Measurements from ENCODE around the gene FEZ2. TPM values are rescaled to one million over a fixed set of nuclear protein-coding genes. Genes with fewer than 3 reads are reported as not detected.

The FEZ2 gene
- total RNA-seq, 1 donor from 2014 or later: 50.5 TPM

DNA sequence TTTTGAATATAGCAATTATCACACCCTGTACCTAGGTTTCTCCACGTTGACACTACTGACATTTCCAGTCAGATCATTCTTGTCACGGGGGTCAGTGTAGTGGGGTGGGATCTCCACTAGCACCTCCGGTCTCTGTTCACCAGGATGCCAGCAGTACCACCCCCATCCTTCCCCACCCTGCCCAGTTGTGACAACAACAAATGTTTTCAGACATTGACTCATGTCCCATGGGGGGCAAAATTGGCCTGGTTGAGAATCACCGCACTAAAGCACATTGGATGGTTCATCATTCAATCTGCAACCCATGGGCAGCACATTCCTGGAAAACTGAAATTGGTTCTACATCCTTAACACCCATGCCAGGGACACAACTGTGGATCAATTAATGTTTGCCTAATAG, 32.3 kb downstream of the FEZ2 start:
- Mint-ChIP-seq H3K36me3 (ENCODE audit: unreplicated experiment) (peaks cover 9% of the 10 kb centered on the region), H3K27ac (ENCODE audit: unreplicated experiment) (peak overlapping the region; percentile 3), H3K4me1 (ENCODE audit: unreplicated experiment) (peaks cover 69% of the 10 kb centered on the region), H3K4me3 (ENCODE audit: unreplicated experiment) (no peak overlapping the region), H3K9me3 (ENCODE audit: unreplicated experiment) (no peaks in the 10 kb centered on the region), H3K27me3 (ENCODE audit: unreplicated experiment) (no peaks in the 10 kb centered on the region)
- DNase-seq (ENCODE audit: extremely low spot score, unreplicated experiment): no peak
- TF ChIP-seq, protein P1, sequence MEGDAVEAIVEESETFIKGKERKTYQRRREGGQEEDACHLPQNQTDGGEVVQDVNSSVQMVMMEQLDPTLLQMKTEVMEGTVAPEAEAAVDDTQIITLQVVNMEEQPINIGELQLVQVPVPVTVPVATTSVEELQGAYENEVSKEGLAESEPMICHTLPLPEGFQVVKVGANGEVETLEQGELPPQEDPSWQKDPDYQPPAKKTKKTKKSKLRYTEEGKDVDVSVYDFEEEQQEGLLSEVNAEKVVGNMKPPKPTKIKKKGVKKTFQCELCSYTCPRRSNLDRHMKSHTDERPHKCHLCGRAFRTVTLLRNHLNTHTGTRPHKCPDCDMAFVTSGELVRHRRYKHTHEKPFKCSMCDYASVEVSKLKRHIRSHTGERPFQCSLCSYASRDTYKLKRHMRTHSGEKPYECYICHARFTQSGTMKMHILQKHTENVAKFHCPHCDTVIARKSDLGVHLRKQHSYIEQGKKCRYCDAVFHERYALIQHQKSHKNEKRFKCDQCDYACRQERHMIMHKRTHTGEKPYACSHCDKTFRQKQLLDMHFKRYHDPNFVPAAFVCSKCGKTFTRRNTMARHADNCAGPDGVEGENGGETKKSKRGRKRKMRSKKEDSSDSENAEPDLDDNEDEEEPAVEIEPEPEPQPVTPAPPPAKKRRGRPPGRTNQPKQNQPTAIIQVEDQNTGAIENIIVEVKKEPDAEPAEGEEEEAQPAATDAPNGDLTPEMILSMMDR (IDR thresholded peaks at IDR 0.05): no peak

- no peaks in the 10 kb centered on the region for H3K9me3 Mint-ChIP-seq (ENCODE audit: unreplicated experiment)
- peaks cover 11% of the 10 kb centered on the region for H3K36me3 Mint-ChIP-seq (ENCODE audit: unreplicated experiment)
- H3K27ac Mint-ChIP-seq (ENCODE audit: unreplicated experiment): no peak overlapping the region
- no peak overlapping the region for H3K4me3 Mint-ChIP-seq (ENCODE audit: unreplicated experiment)
- no peak for DNase-seq (ENCODE audit: extremely low spot score, unreplicated experiment)
- no peaks in the 10 kb centered on the region for H3K27me3 Mint-ChIP-seq (ENCODE audit: unreplicated experiment)
- TF ChIP-seq, protein P1 (IDR thresholded peaks at IDR 0.05): no peak
- peaks cover 63% of the 10 kb centered on the region for H3K4me1 Mint-ChIP-seq (ENCODE audit: unreplicated experiment)
Measured at GRCh38 chr2:36564377-36564930, 33.5 kb downstream of the FEZ2 start.

- Mint-ChIP-seq H3K36me3 (ENCODE audit: unreplicated experiment) (peaks cover 14% of the 10 kb centered on the region), H3K27me3 (ENCODE audit: unreplicated experiment) (no peaks in the 10 kb centered on the region), H3K27ac (ENCODE audit: unreplicated experiment) (peak overlapping the region; percentile 64), H3K9me3 (ENCODE audit: unreplicated experiment) (no peaks in the 10 kb centered on the region), H3K4me1 (ENCODE audit: unreplicated experiment) (peaks cover 54% of the 10 kb centered on the region), H3K4me3 (ENCODE audit: unreplicated experiment) (no peak overlapping the region)
- DNase-seq (ENCODE audit: extremely low spot score, unreplicated experiment): no peak
- TF ChIP-seq, protein P1 (IDR thresholded peaks at IDR 0.05): no peak
Measured at GRCh38 chr2:36562973-36563532, 34.9 kb downstream of the FEZ2 start.

GRCh38 chr2:36562240-36562639, 35.7 kb downstream of the FEZ2 start:
- Mint-ChIP-seq H3K4me3 (ENCODE audit: unreplicated experiment) (no peak overlapping the region), H3K27ac (ENCODE audit: unreplicated experiment) (peak overlapping the region; percentile 64), H3K36me3 (ENCODE audit: unreplicated experiment) (peaks cover 16% of the 10 kb centered on the region), H3K9me3 (ENCODE audit: unreplicated experiment) (no peaks in the 10 kb centered on the region), H3K4me1 (ENCODE audit: unreplicated experiment) (peaks cover 53% of the 10 kb centered on the region), H3K27me3 (ENCODE audit: unreplicated experiment) (no peaks in the 10 kb centered on the region)
- TF ChIP-seq, protein P1 (IDR thresholded peaks at IDR 0.05): no peak
- DNase-seq (ENCODE audit: extremely low spot score, unreplicated experiment): no peak

- Mint-ChIP-seq H3K4me1 (ENCODE audit: unreplicated experiment) (peaks cover 53% of the 10 kb centered on the region), H3K9me3 (ENCODE audit: unreplicated experiment) (no peaks in the 10 kb centered on the region), H3K36me3 (ENCODE audit: unreplicated experiment) (peaks cover 11% of the 10 kb centered on the region), H3K4me3 (ENCODE audit: unreplicated experiment) (peak overlapping the region; percentile 36), H3K27me3 (ENCODE audit: unreplicated experiment) (no peaks in the 10 kb centered on the region), H3K27ac (ENCODE audit: unreplicated experiment) (peak overlapping the region; percentile 91)
- no peak for DNase-seq (ENCODE audit: extremely low spot score, unreplicated experiment)
- TF ChIP-seq, protein P1 (IDR thresholded peaks at IDR 0.05): no peak
Measured at GRCh38 chr2:36561237-36561944, 36.6 kb downstream of the FEZ2 start.

All from osteocyte (in vitro differentiated cells).